Measurements from ENCODE around the gene FOXC2.

DNA sequence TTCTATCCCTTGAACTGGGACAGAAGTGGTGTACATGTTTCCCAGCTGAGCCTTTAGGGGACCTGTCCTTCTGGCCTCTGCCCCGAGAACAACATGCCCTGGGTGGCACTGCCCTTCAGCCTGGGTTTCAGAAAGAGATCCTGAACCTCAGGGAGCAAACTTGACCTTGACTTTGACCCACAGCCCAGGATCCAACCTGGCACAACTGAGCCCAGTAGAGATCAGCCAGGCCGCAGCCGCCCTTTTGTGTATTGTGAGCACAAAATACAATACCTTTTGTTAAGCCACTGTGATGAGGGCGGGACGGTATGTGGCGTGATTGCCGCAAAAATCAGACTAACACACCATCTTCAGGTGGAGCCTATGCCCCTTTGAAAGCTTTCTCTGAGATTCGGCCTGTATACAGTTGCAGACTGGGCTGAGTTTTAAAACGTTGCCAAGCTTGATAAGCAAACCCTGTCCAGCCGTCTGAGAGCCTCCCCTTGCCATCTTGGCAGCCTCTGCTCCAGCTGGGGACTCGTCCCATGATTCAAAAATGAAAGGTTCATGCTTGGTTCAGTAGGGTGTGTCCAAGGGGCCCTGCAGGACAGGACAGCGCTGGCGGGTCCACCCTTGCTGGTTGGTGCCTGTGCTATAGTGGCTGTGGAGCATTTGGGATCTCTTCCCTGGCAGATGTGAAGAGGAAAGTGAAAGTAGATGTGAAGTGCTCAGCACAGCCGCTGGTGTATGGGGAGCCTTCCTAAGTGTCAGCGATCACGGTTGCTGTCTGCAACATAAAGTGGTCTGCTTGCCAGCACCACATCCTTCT is 52.0 kb downstream of the FOXC2 start:
- TF ChIP-seq, protein P1, sequence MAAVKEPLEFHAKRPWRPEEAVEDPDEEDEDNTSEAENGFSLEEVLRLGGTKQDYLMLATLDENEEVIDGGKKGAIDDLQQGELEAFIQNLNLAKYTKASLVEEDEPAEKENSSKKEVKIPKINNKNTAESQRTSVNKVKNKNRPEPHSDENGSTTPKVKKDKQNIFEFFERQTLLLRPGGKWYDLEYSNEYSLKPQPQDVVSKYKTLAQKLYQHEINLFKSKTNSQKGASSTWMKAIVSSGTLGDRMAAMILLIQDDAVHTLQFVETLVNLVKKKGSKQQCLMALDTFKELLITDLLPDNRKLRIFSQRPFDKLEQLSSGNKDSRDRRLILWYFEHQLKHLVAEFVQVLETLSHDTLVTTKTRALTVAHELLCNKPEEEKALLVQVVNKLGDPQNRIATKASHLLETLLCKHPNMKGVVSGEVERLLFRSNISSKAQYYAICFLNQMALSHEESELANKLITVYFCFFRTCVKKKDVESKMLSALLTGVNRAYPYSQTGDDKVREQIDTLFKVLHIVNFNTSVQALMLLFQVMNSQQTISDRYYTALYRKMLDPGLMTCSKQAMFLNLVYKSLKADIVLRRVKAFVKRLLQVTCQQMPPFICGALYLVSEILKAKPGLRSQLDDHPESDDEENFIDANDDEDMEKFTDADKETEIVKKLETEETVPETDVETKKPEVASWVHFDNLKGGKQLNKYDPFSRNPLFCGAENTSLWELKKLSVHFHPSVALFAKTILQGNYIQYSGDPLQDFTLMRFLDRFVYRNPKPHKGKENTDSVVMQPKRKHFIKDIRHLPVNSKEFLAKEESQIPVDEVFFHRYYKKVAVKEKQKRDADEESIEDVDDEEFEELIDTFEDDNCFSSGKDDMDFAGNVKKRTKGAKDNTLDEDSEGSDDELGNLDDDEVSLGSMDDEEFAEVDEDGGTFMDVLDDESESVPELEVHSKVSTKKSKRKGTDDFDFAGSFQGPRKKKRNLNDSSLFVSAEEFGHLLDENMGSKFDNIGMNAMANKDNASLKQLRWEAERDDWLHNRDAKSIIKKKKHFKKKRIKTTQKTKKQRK (IDR thresholded peaks at IDR 0.05; ENCODE audit: low read depth, low read length): no peak
- TF ChIP-seq, protein P2, sequence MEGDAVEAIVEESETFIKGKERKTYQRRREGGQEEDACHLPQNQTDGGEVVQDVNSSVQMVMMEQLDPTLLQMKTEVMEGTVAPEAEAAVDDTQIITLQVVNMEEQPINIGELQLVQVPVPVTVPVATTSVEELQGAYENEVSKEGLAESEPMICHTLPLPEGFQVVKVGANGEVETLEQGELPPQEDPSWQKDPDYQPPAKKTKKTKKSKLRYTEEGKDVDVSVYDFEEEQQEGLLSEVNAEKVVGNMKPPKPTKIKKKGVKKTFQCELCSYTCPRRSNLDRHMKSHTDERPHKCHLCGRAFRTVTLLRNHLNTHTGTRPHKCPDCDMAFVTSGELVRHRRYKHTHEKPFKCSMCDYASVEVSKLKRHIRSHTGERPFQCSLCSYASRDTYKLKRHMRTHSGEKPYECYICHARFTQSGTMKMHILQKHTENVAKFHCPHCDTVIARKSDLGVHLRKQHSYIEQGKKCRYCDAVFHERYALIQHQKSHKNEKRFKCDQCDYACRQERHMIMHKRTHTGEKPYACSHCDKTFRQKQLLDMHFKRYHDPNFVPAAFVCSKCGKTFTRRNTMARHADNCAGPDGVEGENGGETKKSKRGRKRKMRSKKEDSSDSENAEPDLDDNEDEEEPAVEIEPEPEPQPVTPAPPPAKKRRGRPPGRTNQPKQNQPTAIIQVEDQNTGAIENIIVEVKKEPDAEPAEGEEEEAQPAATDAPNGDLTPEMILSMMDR (IDR thresholded peaks at IDR 0.05 in 2 of 3, conservative IDR thresholded peaks at IDR 0.05 in 1 of 3; ENCODE audit: control insufficient read depth in 2 of 3, extremely low read depth in 1 of 3, insufficient read depth in 1 of 3, low read depth in 3 of 3, low read length in 3 of 3): no peak
- no peak for TF ChIP-seq SREBF1 (IDR thresholded peaks at IDR 0.05; ENCODE audit: low read length)
- no peak for TF ChIP-seq TAF1 (IDR thresholded peaks at IDR 0.05; ENCODE audit: borderline replicate concordance, low read depth, low read length)
- TF ChIP-seq, protein P3, sequence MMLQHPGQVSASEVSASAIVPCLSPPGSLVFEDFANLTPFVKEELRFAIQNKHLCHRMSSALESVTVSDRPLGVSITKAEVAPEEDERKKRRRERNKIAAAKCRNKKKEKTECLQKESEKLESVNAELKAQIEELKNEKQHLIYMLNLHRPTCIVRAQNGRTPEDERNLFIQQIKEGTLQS (IDR thresholded peaks at IDR 0.05; ENCODE audit: borderline replicate concordance, extremely low read depth, low read depth, low read length): no peak
- no peak for TF ChIP-seq ESRRA (IDR thresholded peaks at IDR 0.05; ENCODE audit: low read length)
- no peak for TF ChIP-seq FOXK2 (IDR thresholded peaks at IDR 0.05)
- no peak for TF ChIP-seq ZNF207 (IDR thresholded peaks at IDR 0.05; ENCODE audit: borderline replicate concordance)
- no peak for TF ChIP-seq POLR2A (IDR thresholded peaks at IDR 0.05; ENCODE audit: low read depth, low read length)
- TF ChIP-seq BHLHE40 (IDR thresholded peaks at IDR 0.05; ENCODE audit: borderline replicate concordance in 1 of 2, low read depth in 2 of 2, low read length in 1 of 2): no peak
- TF ChIP-seq EZH2 (IDR thresholded peaks at IDR 0.05; ENCODE audit: borderline replicate concordance, control insufficient read depth, low read depth, low read length): no peak
- TF ChIP-seq DPF2 (IDR thresholded peaks at IDR 0.05): no peak
- no peak for TF ChIP-seq MXI1 (IDR thresholded peaks at IDR 0.05; ENCODE audit: low read depth, low read length)
- TF ChIP-seq CEBPB (IDR thresholded peaks at IDR 0.05; ENCODE audit: borderline replicate concordance in 1 of 2, low read depth in 2 of 2, low read length in 2 of 2): no peak
